DND-41 (cell line): ENCODE measurements around the gene AEN.

Experiments
- ATAC-seq: fragments of 200-7000 bp; cut with Tn5 transposase; 3 replicates; pipeline ENCODE4 v1.9.1; 2021; ENCODE audit warnings: low read depth; ENCODE audit not compliant: insufficient read depth
- DNase-seq: peaks from one replicate; pipeline ENCODE4 v3.0.0-alpha.2; 2020
- H2AFZ ChIP-seq: 2 replicates; pipeline ENCODE4 v1.6.0; 2012; ENCODE audit warnings: low read depth, low read length
- H3K27ac ChIP-seq: 2 replicates; pipeline ENCODE4 v1.5.1; 2012; ENCODE audit warnings: low read length, inconsistent platforms
- H3K27me3 ChIP-seq: fragments of 200-600 bp; sonication (generic); 2 replicates; pipeline ENCODE4 v1.6.0; 2012; ENCODE audit warnings: low read length, mild to moderate bottlenecking, inconsistent platforms; ENCODE audit not compliant: insufficient read depth, poor library complexity
- H3K36me3 ChIP-seq: 2 replicates; pipeline ENCODE4 v1.5.1; 2012; ENCODE audit warnings: low read length, inconsistent platforms; ENCODE audit not compliant: insufficient read depth
- H3K4me1 ChIP-seq: 2 replicates; pipeline ENCODE4 v1.5.1; 2012; ENCODE audit warnings: mild to moderate bottlenecking, low read length; ENCODE audit not compliant: insufficient read depth
- H3K4me2 ChIP-seq: 2 replicates; pipeline ENCODE4 v1.6.0; 2012; ENCODE audit warnings: mild to moderate bottlenecking, moderate library complexity, low read length, inconsistent platforms; ENCODE audit not compliant: insufficient read depth
- H3K4me3 ChIP-seq, 2 experiments: fragments of 200-600 bp in 1 of 2; shearing (Covaris generic) in 1 of 2; 2 replicates each; pipeline ENCODE4 v1.5.1; 2012 to 2016; ENCODE audit warnings: inconsistent platforms in 2 of 2, low read length in 2 of 2, mild to moderate bottlenecking in 2 of 2, low read depth in 1 of 2, moderate library complexity in 1 of 2
- H3K79me2 ChIP-seq: 2 replicates; pipeline ENCODE4 v1.6.0; 2012; ENCODE audit warnings: low read length, inconsistent platforms; ENCODE audit not compliant: insufficient read depth
- H3K9ac ChIP-seq: 2 replicates; pipeline ENCODE4 v1.6.0; 2012; ENCODE audit warnings: low read depth, mild to moderate bottlenecking, inconsistent platforms, low read length, moderate library complexity
- H3K9me3 ChIP-seq: 2 replicates; pipeline ENCODE4 v1.5.1; 2012; ENCODE audit warnings: low read length, moderate library complexity, mild to moderate bottlenecking, inconsistent platforms; ENCODE audit not compliant: insufficient read depth, severe bottlenecking
- H4K20me1 ChIP-seq: 2 replicates; pipeline ENCODE4 v1.6.0; 2012; ENCODE audit warnings: low read length; ENCODE audit not compliant: insufficient read depth
- EZH2 ChIP-seq: IDR thresholded peaks from 3 replicates; pipeline ENCODE4 v1.6.1; 2012; ENCODE audit warnings: borderline replicate concordance, low read depth, mild to moderate bottlenecking, moderate library complexity, low read length, inconsistent platforms; ENCODE audit not compliant: severe bottlenecking
- TF ChIP-seq, protein P1 (sequence below): IDR thresholded peaks from 2 replicates; pipeline ENCODE4 v1.5.1; 2012; ENCODE audit warnings: borderline replicate concordance, low read length, moderate library complexity, mild to moderate bottlenecking; ENCODE audit not compliant: poor library complexity, severe bottlenecking; ENCODE audit errors: extremely low read depth

The AEN gene

GRCh38 chr15:88653200-88654064 lies 32.3 kb downstream of the AEN start:
- no peaks in the 10 kb centered on the region for H3K4me1 ChIP-seq
- no peaks in the 10 kb centered on the region for H3K9me3 ChIP-seq
- no peak for TF ChIP-seq EZH2
- TF ChIP-seq, protein P1, sequence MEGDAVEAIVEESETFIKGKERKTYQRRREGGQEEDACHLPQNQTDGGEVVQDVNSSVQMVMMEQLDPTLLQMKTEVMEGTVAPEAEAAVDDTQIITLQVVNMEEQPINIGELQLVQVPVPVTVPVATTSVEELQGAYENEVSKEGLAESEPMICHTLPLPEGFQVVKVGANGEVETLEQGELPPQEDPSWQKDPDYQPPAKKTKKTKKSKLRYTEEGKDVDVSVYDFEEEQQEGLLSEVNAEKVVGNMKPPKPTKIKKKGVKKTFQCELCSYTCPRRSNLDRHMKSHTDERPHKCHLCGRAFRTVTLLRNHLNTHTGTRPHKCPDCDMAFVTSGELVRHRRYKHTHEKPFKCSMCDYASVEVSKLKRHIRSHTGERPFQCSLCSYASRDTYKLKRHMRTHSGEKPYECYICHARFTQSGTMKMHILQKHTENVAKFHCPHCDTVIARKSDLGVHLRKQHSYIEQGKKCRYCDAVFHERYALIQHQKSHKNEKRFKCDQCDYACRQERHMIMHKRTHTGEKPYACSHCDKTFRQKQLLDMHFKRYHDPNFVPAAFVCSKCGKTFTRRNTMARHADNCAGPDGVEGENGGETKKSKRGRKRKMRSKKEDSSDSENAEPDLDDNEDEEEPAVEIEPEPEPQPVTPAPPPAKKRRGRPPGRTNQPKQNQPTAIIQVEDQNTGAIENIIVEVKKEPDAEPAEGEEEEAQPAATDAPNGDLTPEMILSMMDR, result no peak
- H3K79me2 ChIP-seq, result no peaks in the 10 kb centered on the region
- H3K27ac ChIP-seq, result no peak overlapping the region
- DNase-seq (no peak), ATAC-seq (no peak)
- H3K9ac ChIP-seq, result no peak overlapping the region
- H3K4me3 ChIP-seq, result no peak overlapping the region
- no peaks in the 10 kb centered on the region for H4K20me1 ChIP-seq
- H3K36me3 ChIP-seq, result no peaks in the 10 kb centered on the region
- no peak overlapping the region for H2AFZ ChIP-seq
- no peaks in the 10 kb centered on the region for H3K27me3 ChIP-seq
- no peak overlapping the region for H3K4me2 ChIP-seq

GRCh38 chr15:88654430-88655102 lies 33.4 kb downstream of the AEN start:
- no peak overlapping the region for H3K27ac ChIP-seq
- no peaks in the 10 kb centered on the region for H3K9me3 ChIP-seq
- no peaks in the 10 kb centered on the region for H3K36me3 ChIP-seq
- H4K20me1 ChIP-seq, result no peaks in the 10 kb centered on the region
- no peak overlapping the region for H3K9ac ChIP-seq
- no peak for TF ChIP-seq EZH2
- TF ChIP-seq, protein P1, result no peak
- DNase-seq (no peak), ATAC-seq (no peak)
- no peak overlapping the region for H3K4me3 ChIP-seq
- H3K79me2 ChIP-seq, result no peaks in the 10 kb centered on the region
- H3K4me2 ChIP-seq, result no peak overlapping the region
- H2AFZ ChIP-seq, result no peak overlapping the region
- H3K27me3 ChIP-seq, result no peaks in the 10 kb centered on the region
- H3K4me1 ChIP-seq, result no peaks in the 10 kb centered on the region

DNA sequence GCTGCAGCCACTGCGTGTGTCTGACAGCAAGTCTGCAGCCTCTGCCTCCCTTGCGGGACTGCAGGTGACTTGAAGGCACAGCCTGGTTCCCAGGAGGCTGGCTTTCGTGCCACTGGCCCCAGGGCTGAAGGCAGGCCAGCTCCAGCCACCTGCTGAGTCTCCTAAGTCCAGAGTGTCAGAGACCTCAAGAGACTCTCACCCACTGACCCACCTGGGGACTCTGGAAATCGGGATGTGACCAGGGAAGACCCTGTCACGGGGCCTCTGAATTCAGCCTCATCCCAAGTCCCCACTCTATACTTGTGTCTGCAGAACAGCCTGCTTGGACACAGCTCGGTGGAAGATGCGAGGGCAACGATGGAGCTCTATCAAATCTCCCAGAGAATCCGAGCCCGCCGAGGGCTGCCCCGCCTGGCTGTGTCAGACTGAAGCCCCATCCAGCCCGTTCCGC lies 34.0 kb downstream of the AEN start:
- H3K79me2 ChIP-seq, result no peaks in the 10 kb centered on the region
- no peak for TF ChIP-seq EZH2
- TF ChIP-seq, protein P1, result no peak
- H4K20me1 ChIP-seq, result no peaks in the 10 kb centered on the region
- no peak overlapping the region for H2AFZ ChIP-seq
- DNase-seq (no peak), ATAC-seq (no peak)
- H3K9me3 ChIP-seq, result no peaks in the 10 kb centered on the region
- no peaks in the 10 kb centered on the region for H3K4me1 ChIP-seq
- no peak overlapping the region for H3K4me2 ChIP-seq
- H3K27ac ChIP-seq, result no peak overlapping the region
- no peaks in the 10 kb centered on the region for H3K27me3 ChIP-seq
- H3K36me3 ChIP-seq, result no peaks in the 10 kb centered on the region
- no peak overlapping the region for H3K4me3 ChIP-seq
- H3K9ac ChIP-seq, result no peak overlapping the region
